Measurements from ENCODE around the gene OR1E1. TPM values are rescaled to one million over a fixed set of nuclear protein-coding genes. Genes with fewer than 3 reads are reported as not detected.
"Not testable (repeated sequence)": the region's sequence is repeated elsewhere in the genome, so short reads cannot be mapped to it uniquely, and the experiment has no call there.

The OR1E1 gene, protein sequence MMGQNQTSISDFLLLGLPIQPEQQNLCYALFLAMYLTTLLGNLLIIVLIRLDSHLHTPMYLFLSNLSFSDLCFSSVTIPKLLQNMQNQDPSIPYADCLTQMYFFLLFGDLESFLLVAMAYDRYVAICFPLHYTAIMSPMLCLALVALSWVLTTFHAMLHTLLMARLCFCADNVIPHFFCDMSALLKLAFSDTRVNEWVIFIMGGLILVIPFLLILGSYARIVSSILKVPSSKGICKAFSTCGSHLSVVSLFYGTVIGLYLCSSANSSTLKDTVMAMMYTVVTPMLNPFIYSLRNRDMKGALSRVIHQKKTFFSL
- not detected for polyA plus RNA-seq (ENCODE audit: low read depth in 6 of 6)

DNA sequence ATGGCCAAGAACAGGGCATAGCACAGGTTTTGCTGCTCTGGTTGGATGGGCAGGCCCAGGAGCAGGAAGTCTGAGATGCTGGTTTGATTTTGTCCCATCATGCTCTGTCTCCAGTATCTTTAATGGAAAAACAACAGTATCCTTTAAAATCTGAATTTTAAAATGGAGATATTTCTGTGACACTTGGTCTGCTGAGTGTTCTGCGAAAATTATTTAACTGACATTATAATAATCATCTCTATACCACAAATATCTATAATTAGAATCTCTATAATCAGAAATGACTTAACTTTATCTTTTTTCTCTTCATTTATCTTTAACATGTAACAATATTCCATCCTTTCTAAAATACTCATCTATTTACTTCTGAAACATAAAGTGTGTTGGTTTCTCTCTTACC lies at the start of gene OR1E1:
OR1E1 (minus strand) TSS at position 101 of the 400 bp plus-strand sequence; CDS start at position 101, 0 bp downstream.
- H3K27me3 Mint-ChIP-seq, result peaks cover 22 to 23% (median 23%) of the 10 kb centered on the region in 3 donors
- no peak within 1 kb of the TSS for H3K4me3 Mint-ChIP-seq
- DNase-seq (no peak), ATAC-seq (ENCODE audit: low read depth in 2 of 2) (no peak)
- H3K4me1 Mint-ChIP-seq, result no peaks in the 10 kb centered on the region
- H3K9me3 Mint-ChIP-seq, result peaks cover 0 to 5% (median 0%) of the 10 kb centered on the region in 7 donors
- H3K27ac Mint-ChIP-seq, result no peak within 1 kb of the TSS
- H3K36me3 Mint-ChIP-seq, result no peaks in the 10 kb centered on the region

DNA sequence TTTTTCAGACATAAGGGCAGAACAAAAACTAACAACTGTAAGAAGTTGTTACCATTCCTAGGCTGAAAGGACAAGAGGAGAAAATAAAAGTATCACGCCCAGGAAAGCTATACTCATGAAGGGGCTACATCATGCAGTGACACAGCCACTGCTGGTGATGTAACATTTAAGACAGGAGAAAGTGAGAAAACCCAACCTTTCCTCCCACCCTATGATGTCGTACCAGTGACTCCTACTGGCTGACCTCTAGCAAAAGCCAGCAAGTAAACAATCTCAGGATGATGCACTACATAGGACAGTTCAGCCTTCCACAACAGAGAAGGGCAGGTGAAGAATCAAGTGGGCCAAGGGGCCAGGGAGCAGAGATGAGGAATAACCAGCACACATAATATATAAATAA lies 49.4 kb upstream of the OR1E1 start:
- Mint-ChIP-seq H3K4me3 (no peak overlapping the region), H3K9me3 (peaks cover 0 to 2% (median 0%) of the 10 kb centered on the region in 7 donors), H3K36me3 (no peaks in the 10 kb centered on the region), H3K27me3 (peaks cover 2 to 12% (median 7%) of the 10 kb centered on the region in 3 donors), H3K27ac (peak overlapping the region in 1 of 6 donors; percentile 1), H3K4me1 (no peaks in the 10 kb centered on the region)
- ATAC-seq (ENCODE audit: low read depth in 2 of 2), result no peak
- DNase-seq, result no peak

DNA sequence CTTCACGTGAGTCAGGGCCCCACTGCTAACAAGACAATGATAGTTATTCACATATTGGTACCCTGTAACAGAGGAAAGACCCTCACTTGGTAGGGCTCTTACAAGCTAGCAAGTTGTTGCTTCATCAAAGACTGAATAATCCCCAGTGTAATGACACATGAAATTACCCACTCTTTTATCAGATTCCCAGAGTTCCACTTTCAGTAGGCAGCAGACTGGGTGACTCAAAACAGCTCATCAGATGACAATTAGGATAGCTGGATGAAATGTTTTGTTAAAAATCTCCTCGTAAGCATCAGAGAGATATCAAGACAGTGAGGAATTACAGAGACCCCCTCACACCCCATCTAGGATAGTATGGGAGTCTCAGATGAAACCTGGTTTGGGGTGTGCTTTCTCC lies 42.2 kb upstream of the OR1E1 start:
- no peak overlapping the region for H3K27ac Mint-ChIP-seq
- peaks cover 23 to 43% (median 29%) of the 10 kb centered on the region in 3 donors for H3K27me3 Mint-ChIP-seq
- ATAC-seq (ENCODE audit: low read depth in 2 of 2) (no peak), DNase-seq (no peak)
- no peaks in the 10 kb centered on the region for H3K36me3 Mint-ChIP-seq
- no peaks in the 10 kb centered on the region for H3K4me1 Mint-ChIP-seq
- no peak overlapping the region for H3K4me3 Mint-ChIP-seq
- H3K9me3 Mint-ChIP-seq, result no peaks in the 10 kb centered on the region

DNA sequence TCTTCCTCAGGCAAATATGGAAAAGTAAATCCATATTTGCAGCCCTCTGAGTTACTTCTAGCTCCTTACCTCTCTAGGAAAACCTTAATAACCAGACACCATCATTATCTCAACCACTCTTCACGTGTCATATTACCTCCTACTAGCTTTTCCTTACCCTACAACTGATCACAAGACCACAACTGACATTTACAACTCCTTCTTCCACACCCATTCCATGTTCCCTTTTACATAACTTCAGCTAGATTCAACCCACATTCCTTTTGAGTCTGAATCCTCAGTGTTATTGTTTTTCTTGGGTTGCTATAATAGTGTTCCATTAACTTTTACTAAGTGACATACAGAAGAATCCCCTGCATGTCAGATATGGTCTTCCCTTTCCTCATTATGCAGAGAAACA lies 40.2 kb upstream of the OR1E1 start:
- ATAC-seq (ENCODE audit: low read depth in 2 of 2) (no peak), DNase-seq (no peak)
- Mint-ChIP-seq H3K4me1 (peaks cover 0 to 1% (median under 1%) of the 10 kb centered on the region in 3 donors), H3K27ac (no peak overlapping the region), H3K27me3 (peaks cover 27 to 49% (median 37%) of the 10 kb centered on the region in 3 donors), H3K4me3 (no peak overlapping the region), H3K36me3 (no peaks in the 10 kb centered on the region), H3K9me3 (peaks cover 0 to 2% (median under 1%) of the 10 kb centered on the region in 7 donors)

DNA sequence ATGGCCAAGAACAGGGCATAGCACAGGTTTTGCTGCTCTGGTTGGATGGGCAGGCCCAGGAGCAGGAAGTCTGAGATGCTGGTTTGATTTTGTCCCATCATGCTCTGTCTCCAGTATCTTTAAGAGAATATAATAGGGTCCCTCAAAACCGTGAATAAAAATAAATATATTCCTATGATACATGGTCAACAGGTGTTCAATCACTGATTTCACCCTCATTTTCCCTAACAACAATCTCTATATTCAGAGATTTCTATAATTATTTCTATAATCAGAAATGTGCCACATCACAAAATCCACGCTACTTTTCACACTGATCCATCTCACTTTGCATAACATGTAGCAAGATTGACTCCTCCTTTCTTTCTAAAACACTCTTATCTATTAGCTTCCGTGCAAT lies 35.5 kb upstream of the OR1E1 start, which contains the start of gene OR1E2:
OR1E2 (minus strand) TSS at position 101 of the 400 bp plus-strand sequence; CDS start at position 101, 0 bp downstream.
- Mint-ChIP-seq H3K27me3 (peaks cover 25 to 60% (median 60%) of the 10 kb centered on the region in 3 donors), H3K27ac (no peak within 1 kb of the TSS), H3K4me1 (peaks cover 0 to 6% (median 3%) of the 10 kb centered on the region in 3 donors), H3K36me3 (no peaks in the 10 kb centered on the region), H3K4me3 (no peak within 1 kb of the TSS), H3K9me3 (peaks cover 5 to 26% (median 14%) of the 10 kb centered on the region in 7 donors)
- no peak for DNase-seq
- no peak for ATAC-seq (ENCODE audit: low read depth in 2 of 2)

DNA sequence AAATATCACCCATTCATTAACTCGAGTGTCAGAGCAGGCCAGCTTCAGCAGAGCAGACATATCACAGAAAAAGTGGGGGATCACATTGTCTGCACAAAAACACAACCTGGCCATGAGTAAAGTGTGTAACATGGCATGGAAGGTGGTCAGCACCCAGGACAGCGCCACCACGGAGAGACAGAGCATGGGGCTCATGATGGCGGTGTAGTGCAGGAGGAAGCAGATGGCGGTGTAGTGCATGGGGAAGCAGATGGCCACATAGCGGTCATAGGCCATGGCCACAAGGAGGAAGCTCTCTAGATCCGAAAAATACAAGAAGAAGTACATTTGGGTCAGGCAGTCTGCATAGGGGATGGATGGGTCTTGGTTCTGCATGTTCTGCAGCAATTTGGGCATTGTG lies 35.0 kb upstream of the OR1E1 start:
- not testable (repeated sequence) for DNase-seq, H3K4me3 Mint-ChIP-seq, H3K36me3 Mint-ChIP-seq, H3K27ac Mint-ChIP-seq, H3K4me1 Mint-ChIP-seq
- H3K9me3 Mint-ChIP-seq, result peaks cover 5 to 31% (median 14%) of the 10 kb centered on the region in 7 donors
- H3K27me3 Mint-ChIP-seq, result peaks cover 24 to 60% (median 58%) of the 10 kb centered on the region in 3 donors
- ATAC-seq (ENCODE audit: low read depth in 2 of 2), result peak; percentile 63

DNA sequence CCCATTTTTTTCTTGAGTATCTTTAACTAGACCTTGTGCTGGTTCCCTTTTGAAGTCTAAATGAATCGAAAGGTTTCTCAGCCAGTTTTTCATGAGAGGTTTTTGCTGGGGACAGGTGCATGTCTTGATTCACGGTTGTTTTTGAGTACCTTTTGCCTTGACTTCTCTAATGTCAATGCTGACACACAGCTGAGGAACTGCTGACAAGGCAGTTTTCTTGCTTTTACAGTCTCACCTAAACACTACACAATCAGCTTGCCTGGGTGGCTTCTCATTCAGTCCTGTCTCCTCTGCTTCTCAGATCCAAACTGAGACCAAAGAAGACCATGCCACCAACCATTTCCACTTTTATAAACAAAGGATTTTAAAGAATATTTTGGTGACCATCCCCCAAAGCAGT lies 20.0 kb upstream of the OR1E1 start:
- ATAC-seq (ENCODE audit: low read depth in 2 of 2) (no peak), DNase-seq (no peak)
- H3K4me3 Mint-ChIP-seq, result no peak overlapping the region
- H3K27me3 Mint-ChIP-seq, result peaks cover 7 to 34% (median 26%) of the 10 kb centered on the region in 3 donors
- H3K4me1 Mint-ChIP-seq, result no peaks in the 10 kb centered on the region
- H3K27ac Mint-ChIP-seq, result no peak overlapping the region
- peaks cover 0 to 7% of the 10 kb centered on the region in 2 donors for H3K36me3 Mint-ChIP-seq
- peaks cover 0 to 4% (median 0%) of the 10 kb centered on the region in 7 donors for H3K9me3 Mint-ChIP-seq

DNA sequence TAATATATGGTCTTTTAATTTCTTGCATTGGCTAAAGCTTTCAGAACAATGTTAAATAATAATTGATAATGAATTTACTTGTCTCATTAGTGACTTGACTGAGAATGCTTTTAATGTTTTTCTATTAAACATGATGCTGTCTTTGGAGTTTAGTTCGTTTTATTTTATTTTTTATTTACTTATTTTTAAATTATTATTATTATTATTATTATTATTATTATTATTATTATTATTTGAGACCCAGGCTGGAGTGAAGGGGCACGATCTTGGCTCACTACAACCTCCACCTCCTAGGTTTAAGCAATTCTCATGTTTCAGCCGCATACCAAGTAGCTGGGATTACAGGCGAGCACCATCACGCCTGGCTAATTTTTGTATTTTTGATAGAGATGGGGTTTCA lies 17.4 kb upstream of the OR1E1 start:
- Mint-ChIP-seq H3K4me3 (no peak overlapping the region), H3K27ac (no peak overlapping the region), H3K9me3 (peaks cover 0 to 2% (median 0%) of the 10 kb centered on the region in 7 donors), H3K4me1 (peaks cover 0 to 9% (median 0%) of the 10 kb centered on the region in 3 donors), H3K27me3 (peaks cover 17 to 28% (median 26%) of the 10 kb centered on the region in 3 donors), H3K36me3 (peaks cover 0 to 8% of the 10 kb centered on the region in 2 donors)
- DNase-seq (no peak), ATAC-seq (ENCODE audit: low read depth in 2 of 2) (no peak)

DNA sequence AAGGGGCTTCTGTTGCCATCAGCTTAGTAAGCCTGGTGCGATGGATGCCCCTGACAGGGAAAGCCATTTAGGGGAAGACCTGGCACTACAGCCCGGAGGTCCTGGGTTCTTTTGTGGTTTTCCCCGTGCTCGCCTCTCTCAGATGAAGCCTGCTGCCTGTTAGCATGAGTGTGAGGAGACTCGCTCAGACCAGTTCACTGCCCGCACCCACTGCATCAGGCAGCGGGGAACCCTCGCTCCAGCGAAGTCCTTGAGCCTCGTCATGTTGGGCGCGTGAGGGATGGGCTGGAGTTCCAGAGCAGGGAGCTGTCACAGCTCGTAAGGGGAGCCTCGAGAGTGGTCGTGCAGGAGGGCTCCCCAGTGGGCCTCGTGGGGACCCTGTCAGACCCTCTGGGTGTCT lies 14.0 kb upstream of the OR1E1 start:
- not testable (repeated sequence) for H3K4me1 Mint-ChIP-seq; H3K27ac Mint-ChIP-seq; ATAC-seq (ENCODE audit: low read depth in 2 of 2); DNase-seq
- Mint-ChIP-seq H3K27me3 (peaks cover 35 to 54% (median 43%) of the 10 kb centered on the region in 3 donors), H3K9me3 (peaks cover 0 to 26% (median 14%) of the 10 kb centered on the region in 7 donors), H3K4me3 (peak overlapping the region in 1 of 8 donors; percentile 47), H3K36me3 (peaks cover 0 to 31% of the 10 kb centered on the region in 2 donors)

DNA sequence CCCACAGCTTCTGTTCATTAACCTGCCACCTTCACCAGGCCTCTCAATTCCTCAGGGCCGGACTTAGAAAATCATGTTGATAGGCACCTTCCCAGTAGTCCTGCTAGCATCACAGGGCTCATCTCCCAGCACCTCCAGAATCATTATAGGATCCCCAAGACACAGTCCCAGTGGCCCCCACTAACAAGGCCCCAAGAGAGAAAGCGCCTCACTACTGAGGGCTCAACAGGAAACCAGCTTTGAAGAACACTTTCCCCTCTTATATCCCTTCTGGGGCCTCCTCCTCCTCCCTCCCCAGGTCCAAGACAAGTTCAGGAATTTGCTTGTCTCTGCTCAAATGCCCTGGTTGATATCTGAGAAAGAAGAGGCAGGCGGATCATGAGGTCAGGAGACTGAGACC lies 12.9 kb upstream of the OR1E1 start, which contains the start of gene OR3A3:
OR3A3 (plus strand) TSS at position 301 of the 400 bp plus-strand sequence.
- Mint-ChIP-seq H3K27ac (peak within 1 kb of the TSS in 1 of 6 donors; percentile 20), H3K4me3 (peak within 1 kb of the TSS in 1 of 8 donors; percentile 47), H3K9me3 (peaks cover 0 to 37% (median 18%) of the 10 kb centered on the region in 7 donors), H3K4me1 (peaks cover 0 to 9% (median 0%) of the 10 kb centered on the region in 3 donors), H3K27me3 (peaks cover 43 to 54% (median 50%) of the 10 kb centered on the region in 3 donors), H3K36me3 (peaks cover 0 to 31% of the 10 kb centered on the region in 2 donors)
- no peak for DNase-seq
- no peak for ATAC-seq (ENCODE audit: low read depth in 2 of 2)

DNA sequence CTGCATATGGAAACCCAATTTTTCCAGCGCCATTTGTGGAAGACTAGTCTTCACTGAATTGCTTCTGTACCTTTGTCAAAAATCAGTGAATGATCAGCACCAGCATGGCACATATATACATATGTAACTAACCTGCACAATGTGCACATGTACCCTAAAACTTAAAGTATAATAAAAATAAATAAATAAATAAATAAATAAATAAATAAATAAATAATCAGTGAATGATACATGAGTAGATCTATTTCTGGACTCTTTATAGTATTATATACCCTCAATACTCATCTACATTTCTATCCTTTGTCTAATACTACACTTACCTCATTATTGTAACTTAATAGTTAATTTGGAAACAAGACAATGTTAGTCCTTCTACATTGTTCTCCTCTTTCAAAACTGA lies 5.6 kb upstream of the OR1E1 start:
- H3K27me3 Mint-ChIP-seq, result peaks cover 26 to 37% (median 33%) of the 10 kb centered on the region in 3 donors
- not testable (repeated sequence) for ATAC-seq (ENCODE audit: low read depth in 2 of 2); DNase-seq; H3K4me1 Mint-ChIP-seq; H3K27ac Mint-ChIP-seq; H3K4me3 Mint-ChIP-seq
- H3K9me3 Mint-ChIP-seq, result peaks cover 0 to 37% (median 18%) of the 10 kb centered on the region in 7 donors
- peaks cover 0 to 16% of the 10 kb centered on the region in 2 donors for H3K36me3 Mint-ChIP-seq

DNA sequence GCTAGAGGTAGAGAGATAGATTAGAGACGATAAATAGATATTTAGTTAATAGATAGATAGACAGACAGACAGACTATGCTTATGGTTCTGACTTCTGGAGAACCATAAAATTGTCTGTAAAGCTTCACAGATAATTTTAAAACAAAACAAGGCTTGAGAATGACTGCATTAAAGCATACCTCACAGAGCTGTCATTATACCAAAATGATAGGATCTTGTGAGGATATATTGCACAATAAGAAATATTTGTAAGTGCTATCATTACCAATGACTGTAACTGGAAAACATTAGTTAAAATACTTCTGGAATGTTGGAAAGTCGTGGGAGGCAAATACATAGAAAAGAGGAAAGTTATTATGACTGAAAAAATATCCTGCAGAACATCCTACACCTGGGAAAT lies 3.6 kb upstream of the OR1E1 start:
- Mint-ChIP-seq H3K4me1 (no peaks in the 10 kb centered on the region), H3K27me3 (peaks cover 15 to 23% (median 22%) of the 10 kb centered on the region in 3 donors), H3K36me3 (no peaks in the 10 kb centered on the region), H3K9me3 (peaks cover 0 to 16% (median 5%) of the 10 kb centered on the region in 7 donors), H3K27ac (no peak overlapping the region), H3K4me3 (no peak overlapping the region)
- ATAC-seq (ENCODE audit: low read depth in 2 of 2) (no peak), DNase-seq (no peak)

DNA sequence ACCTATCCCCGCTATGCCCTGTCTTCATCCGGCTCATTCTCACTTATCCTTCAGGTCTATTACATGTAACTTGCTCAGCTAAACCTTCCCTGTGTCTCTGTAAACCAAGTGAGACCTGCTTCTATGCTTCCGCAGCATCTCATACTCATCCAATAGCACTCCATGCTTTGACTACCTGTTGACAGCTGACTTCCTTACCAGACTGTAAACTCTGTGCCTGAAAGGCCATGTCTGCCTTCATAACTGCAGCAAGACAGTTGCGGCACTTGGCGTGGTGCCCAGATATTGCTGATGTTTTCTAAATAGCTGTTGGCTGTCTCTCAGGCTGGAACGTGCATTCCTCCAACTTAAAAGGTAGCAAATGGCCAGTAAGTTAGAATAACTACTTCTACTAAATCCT lies 1.8 kb upstream of the OR1E1 start:
- DNase-seq, result no peak
- H3K4me1 Mint-ChIP-seq, result no peaks in the 10 kb centered on the region
- peak overlapping the region in 1 of 8 donors; percentile 38 for H3K4me3 Mint-ChIP-seq
- H3K27me3 Mint-ChIP-seq, result peaks cover 15 to 16% (median 16%) of the 10 kb centered on the region in 3 donors
- no peaks in the 10 kb centered on the region for H3K36me3 Mint-ChIP-seq
- H3K27ac Mint-ChIP-seq, result no peak overlapping the region
- ATAC-seq (ENCODE audit: low read depth in 2 of 2), result no peak
- H3K9me3 Mint-ChIP-seq, result peaks cover 0 to 4% (median 2%) of the 10 kb centered on the region in 7 donors

DNA sequence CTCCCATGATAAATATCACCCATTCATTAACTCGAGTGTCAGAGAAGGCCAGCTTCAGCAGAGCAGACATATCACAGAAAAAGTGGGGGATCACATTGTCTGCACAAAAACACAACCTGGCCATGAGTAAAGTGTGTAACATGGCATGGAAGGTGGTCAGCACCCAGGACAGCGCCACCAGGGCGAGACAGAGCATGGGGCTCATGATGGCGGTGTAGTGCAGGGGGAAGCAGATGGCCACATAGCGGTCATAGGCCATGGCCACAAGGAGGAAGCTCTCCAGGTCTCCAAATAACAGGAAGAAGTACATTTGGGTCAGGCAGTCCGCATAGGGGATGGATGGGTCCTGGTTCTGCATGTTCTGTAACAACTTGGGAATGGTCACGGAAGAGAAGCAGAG lies 409 bp downstream of the OR1E1 start:
- H3K4me3 Mint-ChIP-seq, result not testable (repeated sequence)

More for the DNA sequence above, 409 bp downstream of the OR1E1 start:
- peaks cover 21 to 24% (median 24%) of the 10 kb centered on the region in 3 donors for H3K27me3 Mint-ChIP-seq
- not testable (repeated sequence) for H3K27ac Mint-ChIP-seq; H3K9me3 Mint-ChIP-seq; H3K4me1 Mint-ChIP-seq; ATAC-seq (ENCODE audit: low read depth in 2 of 2); H3K36me3 Mint-ChIP-seq; DNase-seq

All from naive B cell (primary cell).